HG03575 (cell line): Measurements from ENCODE around the gene DRAP1.
"Not testable (repeated sequence)": the region's sequence is repeated elsewhere in the genome, so short reads cannot be mapped to it uniquely, and the experiment has no call there.

ENCODE experiments used
- ATAC-seq: cut with Tn5 transposase; IDR thresholded peaks from one replicate; pipeline ENCODE4 v1.9.1; 2021; ENCODE audit not compliant: unreplicated experiment, insufficient number of reproducible peaks, low FRiP score; ENCODE audit errors: extremely low read depth

Gene DRAP1

GRCh38 chr11:65885808-65886536 lies 33.3 kb upstream of the DRAP1 start:
- no peak for ATAC-seq

GRCh38 chr11:65886826-65887722 lies 32.2 kb upstream of the DRAP1 start:
- ATAC-seq: no peak

GRCh38 chr11:65887723-65888162 lies 31.5 kb upstream of the DRAP1 start:
- ATAC-seq: no peak

GRCh38 chr11:65888163-65888814 lies 30.9 kb upstream of the DRAP1 start, which contains the start of gene FIBP:
TSS of gene FIBP (minus strand) at chr11:65888471. CDS start at chr11:65888418, 53 bp downstream.
- no peak for ATAC-seq

GRCh38 chr11:65890324-65891218 lies 28.7 kb upstream of the DRAP1 start, which contains the start of gene CCDC85B:
TSS of gene CCDC85B (plus strand) at chr11:65890673. CDS start at chr11:65890784, 111 bp downstream.
- no peak for ATAC-seq

- ATAC-seq: no peak
Measured at GRCh38 chr11:65891219-65892136, 27.7 kb upstream of the DRAP1 start.

GRCh38 chr11:65892137-65892540 lies 27.1 kb upstream of the DRAP1 start:
- ATAC-seq: not testable (repeated sequence)

- ATAC-seq: no peak
Measured at GRCh38 chr11:65892661-65893317, 26.4 kb upstream of the DRAP1 start.

GRCh38 chr11:65894034-65894591 lies 25.1 kb upstream of the DRAP1 start:
- ATAC-seq: no peak

GRCh38 chr11:65895482-65895981 lies 23.7 kb upstream of the DRAP1 start:
- ATAC-seq: no peak

GRCh38 chr11:65896034-65896999 lies 22.9 kb upstream of the DRAP1 start:
- no peak for ATAC-seq

- ATAC-seq: no peak
Measured at GRCh38 chr11:65897020-65897471, 22.2 kb upstream of the DRAP1 start.

GRCh38 chr11:65898656-65899355 lies 20.4 kb upstream of the DRAP1 start:
- no peak for ATAC-seq

- no peak for ATAC-seq
Measured at GRCh38 chr11:65899356-65900124, 19.7 kb upstream of the DRAP1 start.
